HG02588 (cell line): ENCODE results near the gene AP1M2.
A peak's percentile ranks its signal among the peaks of the same experiment; 100 is the strongest.
"Not testable (repeated sequence)": the region's sequence is repeated elsewhere in the genome, so short reads cannot be mapped to it uniquely, and the experiment has no call there.

Experiments used
- ATAC-seq: cut with Tn5 transposase; IDR thresholded peaks from one replicate; pipeline ENCODE4 v1.9.1; 2021; ENCODE audit warnings: mild to moderate bottlenecking, moderate library complexity; ENCODE audit not compliant: unreplicated experiment

The AP1M2 gene

DNA sequence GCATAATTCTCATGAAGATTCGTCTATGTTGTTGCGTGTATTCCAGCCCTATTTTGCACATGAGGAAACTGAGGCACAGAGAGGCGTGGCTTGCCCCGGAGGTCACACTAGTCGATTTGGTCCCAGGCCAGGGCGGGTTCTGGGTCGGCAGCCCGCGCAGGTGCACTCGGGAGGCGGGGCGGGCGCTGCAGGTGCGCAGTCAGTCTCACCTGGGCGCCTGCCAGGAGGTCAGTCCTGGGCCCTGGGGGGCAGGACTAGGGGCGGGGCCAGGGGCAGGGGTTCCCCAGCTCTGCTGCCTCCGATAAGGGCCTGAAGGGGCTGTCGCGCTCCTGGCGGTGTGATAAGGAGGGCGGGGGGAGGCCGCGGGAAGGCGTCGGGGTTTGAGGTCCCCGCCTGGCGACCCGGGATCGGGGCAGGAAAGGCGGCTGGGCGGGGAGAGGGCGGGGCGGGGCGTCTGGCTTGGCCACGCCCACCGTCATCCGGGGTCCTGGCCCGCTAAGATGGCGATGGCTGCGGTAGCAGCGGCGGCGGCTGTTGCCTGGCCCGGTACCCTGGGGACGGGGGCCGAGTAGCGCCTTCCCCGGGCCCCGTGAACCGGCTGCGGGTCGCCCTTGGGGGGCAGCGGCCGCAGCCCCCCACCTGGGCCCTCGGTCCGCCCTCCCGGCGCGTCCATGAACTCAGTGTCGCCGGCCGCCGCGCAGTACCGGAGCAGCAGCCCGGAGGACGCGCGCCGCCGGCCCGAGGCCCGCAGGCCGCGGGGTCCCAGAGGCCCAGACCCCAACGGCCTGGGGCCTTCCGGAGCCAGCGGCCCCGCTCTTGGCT lies 43.5 kb downstream of the AP1M2 start, which contains the start of gene ATG4D:
Gene ATG4D, plus strand, starts transcription at position 485 of the 822 bp plus-strand sequence. Its CDS starts 187 bp downstream, at position 672.
- peak; percentile 67 for ATAC-seq

DNA sequence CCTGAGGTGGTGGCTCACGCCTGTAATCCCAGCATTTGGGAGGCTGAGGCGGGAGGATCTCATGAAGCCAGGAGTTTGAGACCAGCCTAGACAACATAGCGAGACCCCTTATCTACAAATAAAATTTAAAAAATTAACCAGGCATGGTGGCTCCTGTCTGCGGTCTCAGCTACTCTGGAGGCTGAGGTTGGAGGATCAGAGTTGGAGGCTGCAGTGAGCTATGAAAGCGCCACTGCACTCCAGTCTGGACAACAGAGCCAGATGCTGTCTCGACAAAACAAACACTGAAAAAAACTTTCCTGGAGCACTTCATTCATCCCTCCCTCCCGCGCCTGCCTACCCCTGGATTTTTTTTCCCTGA lies 44.1 kb downstream of the AP1M2 start:
- ATAC-seq: no peak

DNA sequence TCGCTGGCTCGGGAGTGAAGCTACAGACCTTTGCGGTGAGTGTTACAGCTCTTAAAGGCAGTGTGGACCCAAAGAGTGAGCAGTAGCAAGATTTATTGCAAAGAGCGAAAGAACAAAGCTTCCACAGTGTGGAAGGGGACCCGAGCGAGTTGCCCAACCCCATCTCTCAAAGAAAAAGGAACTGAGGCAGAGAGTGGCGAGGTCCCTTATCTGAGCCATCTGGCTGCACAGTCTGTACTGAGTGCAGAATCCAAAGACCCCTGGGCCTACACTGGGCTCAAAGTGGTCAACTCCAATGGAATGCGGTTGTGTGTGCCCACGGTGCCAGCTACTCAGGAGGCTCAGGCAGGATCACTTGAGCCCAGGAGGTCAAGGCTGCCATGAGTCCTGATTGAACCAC lies 48.1 kb downstream of the AP1M2 start:
- not testable (repeated sequence) for ATAC-seq

DNA sequence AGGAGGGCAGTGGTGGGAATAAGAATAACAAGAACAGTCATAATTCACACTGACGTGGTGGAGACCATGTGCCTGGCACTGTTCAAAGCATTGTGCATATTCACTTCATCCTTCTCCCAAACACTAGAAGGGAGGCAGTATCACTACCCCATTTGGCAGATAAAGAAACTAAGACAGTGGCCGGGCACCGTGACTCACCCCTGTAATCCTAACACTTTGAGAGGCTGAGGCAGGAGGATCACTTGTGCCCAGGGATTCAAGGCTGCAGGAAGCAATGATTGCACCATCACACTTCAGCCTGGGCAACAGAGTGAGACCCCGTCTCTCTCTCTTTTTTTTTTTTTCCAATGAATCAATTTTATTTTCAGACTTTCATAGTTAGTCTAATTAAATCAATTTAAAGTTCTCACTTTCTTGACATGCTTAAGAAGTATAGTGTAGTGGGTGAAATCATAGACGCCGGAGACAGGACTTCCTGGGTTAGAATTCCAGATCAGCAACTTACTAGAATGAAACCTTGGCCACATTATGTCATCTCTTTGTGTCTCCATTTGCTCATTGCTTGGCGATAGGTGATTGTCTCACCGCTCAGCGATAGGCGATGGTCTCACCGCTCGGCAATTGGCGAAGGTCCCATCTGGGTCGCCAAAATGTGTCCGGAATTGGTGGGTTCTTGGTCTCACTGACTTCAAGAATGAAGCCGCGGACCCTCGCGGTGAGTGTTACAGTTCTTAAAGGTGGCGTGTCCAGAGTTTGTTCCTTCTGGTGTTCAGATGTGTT lies 48.7 kb downstream of the AP1M2 start:
- no peak for ATAC-seq

DNA sequence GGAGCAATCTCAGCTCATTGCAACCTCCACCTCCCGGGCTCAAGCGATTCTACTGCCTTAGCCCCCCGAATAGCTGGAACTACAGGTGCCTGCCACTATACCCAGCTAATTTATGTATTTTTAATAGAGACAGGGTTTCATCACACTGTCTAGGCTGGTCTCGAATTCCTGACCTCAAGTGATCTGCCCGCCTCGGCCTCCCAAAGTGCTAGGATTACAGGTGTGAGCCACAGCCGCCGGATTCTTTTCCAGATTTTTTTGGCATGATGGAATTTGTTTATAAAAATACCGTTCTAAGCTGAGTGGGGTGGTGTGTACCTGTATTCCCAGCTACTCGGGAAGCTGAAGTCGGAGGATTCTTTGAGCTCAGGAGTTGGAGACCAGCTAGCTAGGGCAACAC lies 49.4 kb downstream of the AP1M2 start:
- ATAC-seq: no peak

DNA sequence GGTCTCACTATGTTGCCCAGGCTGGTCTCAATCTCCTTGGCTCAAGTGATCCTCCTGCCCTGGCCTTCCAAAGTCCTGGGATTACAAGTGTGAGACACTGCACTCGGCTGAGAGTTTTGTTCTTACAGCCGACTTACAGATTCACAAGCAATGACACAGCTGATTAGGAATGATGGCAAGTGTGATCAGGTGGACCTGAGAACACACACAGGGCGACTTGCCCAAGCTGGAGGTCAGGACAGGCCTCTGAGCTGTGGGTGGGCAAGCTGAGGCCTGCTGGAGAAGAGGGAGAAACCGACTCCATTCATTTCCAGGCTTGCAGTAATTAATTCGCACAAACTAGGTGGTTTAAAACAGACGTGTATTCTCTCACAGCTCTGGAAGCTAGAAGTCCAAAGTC lies 51.5 kb downstream of the AP1M2 start:
- no peak for ATAC-seq

DNA sequence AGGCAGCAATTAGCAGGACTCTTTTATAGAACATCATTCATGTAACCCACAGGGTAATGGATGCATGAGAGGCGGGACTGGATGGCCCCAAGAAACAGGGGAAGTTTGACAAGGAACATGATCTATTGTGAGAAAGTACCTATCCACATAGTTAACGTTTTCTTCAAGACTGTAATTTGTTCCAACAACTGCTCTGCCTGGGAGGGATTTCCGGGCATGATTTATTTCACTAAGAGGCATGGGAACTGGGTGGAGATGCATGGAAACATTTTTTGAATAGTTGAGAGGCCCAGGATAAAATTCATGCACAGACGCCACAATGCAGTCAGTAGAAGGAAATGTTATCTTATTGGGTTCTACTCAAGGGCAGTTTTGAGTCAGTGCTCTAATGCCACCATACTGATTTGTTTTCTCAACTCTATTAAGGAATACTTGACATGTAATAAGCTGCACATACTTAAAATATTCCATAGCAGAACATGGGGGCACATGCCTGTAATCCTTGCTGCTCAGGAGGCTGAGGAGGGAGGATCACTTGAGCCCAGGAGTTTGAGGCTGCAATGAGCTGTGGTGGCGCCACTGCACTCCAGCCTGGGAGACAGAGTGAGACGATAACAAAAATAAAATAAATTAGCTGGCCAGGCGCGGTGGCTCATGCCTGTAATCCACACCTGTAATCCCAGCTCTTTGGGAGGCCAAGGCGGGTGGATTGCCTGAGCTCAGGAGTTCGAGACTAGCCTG lies 53.3 kb downstream of the AP1M2 start:
- no peak for ATAC-seq

DNA sequence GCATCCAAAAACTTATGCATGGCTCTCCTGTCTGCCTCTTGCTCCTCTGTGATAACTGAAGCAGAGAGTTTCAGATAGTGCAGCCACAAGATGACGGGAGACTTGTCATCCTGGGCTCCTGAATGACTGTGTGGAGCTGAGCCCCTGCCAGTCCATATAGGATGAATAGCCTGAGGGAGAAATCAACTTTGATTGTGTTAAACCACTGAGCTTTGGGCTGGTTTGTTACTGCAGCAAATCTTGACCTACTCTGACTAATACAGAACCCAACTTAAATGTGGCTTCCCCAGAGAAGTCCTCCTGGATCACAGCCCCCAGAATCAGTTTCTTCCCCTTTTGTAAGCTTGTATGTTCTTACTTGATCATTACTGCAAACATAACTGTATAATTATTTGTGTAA lies 54.7 kb downstream of the AP1M2 start:
- no peak for ATAC-seq

DNA sequence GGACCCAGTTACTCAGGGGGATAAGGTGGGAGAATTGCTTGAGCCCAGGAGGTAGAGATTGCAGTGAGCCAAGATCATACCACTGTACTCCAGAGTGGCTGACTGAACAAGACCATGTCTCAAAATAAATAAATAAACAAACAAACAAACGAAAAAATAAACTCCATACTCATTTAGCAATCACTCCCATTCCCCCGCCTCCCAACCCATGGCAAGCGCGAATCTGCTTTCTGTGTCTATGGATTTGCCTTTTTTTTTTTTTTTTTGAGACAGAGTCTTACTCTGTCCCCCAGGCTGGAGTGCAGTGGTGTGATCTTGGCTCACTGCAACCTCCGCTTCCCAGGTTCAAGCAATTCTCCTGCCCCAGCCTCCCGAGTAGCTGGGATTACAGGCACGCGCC lies 60.2 kb downstream of the AP1M2 start:
- not testable (repeated sequence) for ATAC-seq

DNA sequence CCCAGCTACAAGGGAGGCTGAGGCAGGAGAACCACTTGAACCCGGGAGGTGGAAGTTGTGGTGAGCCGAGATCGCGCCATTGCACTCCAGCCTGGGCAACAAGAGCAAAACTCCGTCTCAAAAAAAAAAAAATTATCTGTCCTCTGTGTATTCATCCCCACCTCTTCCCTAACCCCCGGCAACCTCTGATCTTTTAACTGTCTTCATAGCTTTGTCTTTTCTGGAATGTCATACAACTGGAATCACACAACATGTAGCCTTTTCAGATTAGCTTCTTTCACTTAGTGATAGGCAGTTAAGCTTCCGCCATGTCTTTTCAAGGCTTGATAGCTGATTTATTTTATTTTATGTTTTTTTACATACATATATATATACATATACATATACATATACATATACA lies 61.5 kb downstream of the AP1M2 start:
- ATAC-seq: no peak

DNA sequence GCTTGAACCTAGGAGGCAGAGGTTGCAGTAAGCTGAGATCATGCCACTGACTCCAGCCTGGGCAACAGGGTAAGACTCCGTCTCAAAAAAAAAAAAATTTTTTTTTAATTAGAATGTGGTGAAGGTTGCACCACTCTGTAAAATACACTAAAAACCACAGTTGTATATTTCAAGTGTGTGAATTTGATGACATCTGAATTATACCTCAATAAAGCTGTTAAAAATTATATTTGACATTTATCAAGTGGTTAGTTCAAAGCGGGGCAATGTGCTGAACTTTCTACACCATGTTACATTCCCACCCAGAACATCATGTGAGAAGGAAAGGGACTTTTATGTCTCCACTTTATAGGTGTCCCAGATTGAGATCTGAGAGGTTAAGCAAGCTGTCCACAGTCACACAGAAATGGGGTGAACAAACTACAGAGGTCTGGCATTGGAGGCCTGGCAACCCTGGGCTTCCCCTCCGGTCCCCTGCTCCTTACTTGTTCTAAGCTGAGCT lies 63.9 kb downstream of the AP1M2 start:
- no peak for ATAC-seq
